ENCODE results near the gene KRT6C. TPM values are rescaled to one million over a fixed set of nuclear protein-coding genes. Genes with fewer than 3 reads are reported as not detected.

Gene KRT6C
- total RNA-seq, 1 donor from 2014 or later, result not detected

DNA sequence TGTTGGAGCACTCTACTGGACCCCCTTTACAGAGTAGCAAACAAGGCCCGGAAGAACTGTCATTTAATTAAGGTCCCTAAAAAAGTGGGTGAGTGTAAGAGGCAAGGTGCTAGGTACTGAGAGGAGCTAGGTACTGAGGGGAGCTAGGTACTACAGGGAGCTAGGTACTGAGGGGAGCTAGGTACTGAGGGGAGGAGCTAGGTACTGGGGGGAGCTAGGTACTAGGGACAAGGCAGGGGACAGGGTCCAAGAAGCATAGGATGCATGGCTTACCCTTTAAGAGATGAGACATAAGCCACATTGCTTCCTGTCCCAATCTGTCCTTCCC is 41.7 kb upstream of the KRT6C start:
- no peak overlapping the region for H3K4me3 ChIP-seq

DNA sequence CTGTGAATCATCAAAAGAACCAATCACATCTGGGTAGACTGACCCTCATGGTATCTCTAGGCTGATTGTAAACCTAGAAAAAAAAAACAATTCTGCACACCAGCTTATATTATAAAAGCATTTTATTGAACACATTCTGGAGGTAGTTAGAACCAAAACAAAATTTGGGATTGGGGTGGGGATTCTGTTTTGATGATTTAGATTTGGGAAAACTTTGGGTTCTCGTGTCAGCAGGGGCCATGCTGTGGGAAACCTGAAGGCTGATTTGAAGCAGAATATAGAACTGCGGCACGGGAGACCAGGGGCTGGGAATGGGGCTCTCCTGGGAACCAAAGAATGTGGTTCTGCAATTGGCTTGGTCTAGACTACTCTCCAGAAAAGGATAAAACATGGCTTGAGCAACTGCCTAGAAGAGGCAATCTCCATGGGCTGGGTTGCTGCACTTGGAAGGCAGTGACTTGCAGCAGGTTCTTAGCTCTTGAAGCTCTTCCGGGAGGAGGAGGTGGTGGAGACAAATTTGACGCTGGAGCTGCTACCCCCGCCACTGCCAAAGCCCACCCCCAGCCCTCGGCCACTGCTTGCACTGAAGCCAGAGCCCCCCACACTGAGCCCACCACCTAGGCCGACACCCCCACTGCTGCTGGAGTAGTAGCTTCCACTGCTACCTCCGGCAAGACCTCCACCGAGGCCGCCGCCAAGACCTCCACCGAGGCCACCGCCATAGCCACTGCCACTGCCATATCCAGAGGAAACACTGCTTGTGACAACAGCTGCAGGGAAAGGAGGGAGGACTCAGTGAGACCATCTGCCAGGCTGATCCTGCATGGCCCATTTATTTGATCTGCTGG is 41.1 kb upstream of the KRT6C start:
- DNase-seq, result no peak
- Histone ChIP-seq H3K36me3 (no peaks in the 10 kb centered on the region), H3K4me1 (no peaks in the 10 kb centered on the region), H3K9me3 (no peaks in the 10 kb centered on the region), H3K27me3 (ENCODE audit: low read depth) (peaks cover 19% of the 10 kb centered on the region), H3K4me3 (no peak overlapping the region), H3K27ac (no peak overlapping the region)
- TF ChIP-seq, protein P1, sequence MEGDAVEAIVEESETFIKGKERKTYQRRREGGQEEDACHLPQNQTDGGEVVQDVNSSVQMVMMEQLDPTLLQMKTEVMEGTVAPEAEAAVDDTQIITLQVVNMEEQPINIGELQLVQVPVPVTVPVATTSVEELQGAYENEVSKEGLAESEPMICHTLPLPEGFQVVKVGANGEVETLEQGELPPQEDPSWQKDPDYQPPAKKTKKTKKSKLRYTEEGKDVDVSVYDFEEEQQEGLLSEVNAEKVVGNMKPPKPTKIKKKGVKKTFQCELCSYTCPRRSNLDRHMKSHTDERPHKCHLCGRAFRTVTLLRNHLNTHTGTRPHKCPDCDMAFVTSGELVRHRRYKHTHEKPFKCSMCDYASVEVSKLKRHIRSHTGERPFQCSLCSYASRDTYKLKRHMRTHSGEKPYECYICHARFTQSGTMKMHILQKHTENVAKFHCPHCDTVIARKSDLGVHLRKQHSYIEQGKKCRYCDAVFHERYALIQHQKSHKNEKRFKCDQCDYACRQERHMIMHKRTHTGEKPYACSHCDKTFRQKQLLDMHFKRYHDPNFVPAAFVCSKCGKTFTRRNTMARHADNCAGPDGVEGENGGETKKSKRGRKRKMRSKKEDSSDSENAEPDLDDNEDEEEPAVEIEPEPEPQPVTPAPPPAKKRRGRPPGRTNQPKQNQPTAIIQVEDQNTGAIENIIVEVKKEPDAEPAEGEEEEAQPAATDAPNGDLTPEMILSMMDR (IDR thresholded peaks at IDR 0.05), result no peak
- intact Hi-C loops (cut with DNase I), result no loop called here
- ATAC-seq, result no peak

More for the DNA sequence above, 41.7 kb upstream of the KRT6C start:
- H3K27me3 ChIP-seq (ENCODE audit: low read depth), result peaks cover 15% of the 10 kb centered on the region
- ATAC-seq (no peak), DNase-seq (no peak)
- no peak overlapping the region for H3K27ac ChIP-seq
- H3K9me3 ChIP-seq, result no peaks in the 10 kb centered on the region
- intact Hi-C loops (cut with DNase I), result no loop called here
- no peaks in the 10 kb centered on the region for H3K36me3 ChIP-seq
- H3K4me1 ChIP-seq, result no peaks in the 10 kb centered on the region
- TF ChIP-seq, protein P1 (IDR thresholded peaks at IDR 0.05), result no peak

DNA sequence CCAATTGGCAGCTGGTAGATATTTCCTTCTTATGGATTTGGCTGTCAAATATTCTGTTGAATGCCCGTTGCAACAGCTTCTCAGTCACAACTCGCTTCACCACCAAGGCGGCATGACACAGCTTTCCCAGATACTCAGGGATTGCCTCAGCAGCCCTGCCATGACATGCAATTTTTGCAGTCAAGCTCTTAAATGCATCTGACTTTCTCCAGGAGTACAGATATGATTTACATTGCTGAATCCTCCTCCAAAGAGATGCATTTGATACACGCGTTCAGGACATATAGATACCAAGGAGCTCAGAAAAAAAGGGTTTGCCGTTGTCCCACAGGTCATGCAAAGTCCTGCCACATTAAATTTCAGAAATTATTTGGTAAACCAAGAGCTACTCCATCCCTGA is 40.1 kb upstream of the KRT6C start:
- Histone ChIP-seq H3K36me3 (no peaks in the 10 kb centered on the region), H3K9me3 (no peaks in the 10 kb centered on the region), H3K4me3 (no peak overlapping the region), H3K27ac (no peak overlapping the region), H3K4me1 (no peaks in the 10 kb centered on the region), H3K27me3 (ENCODE audit: low read depth) (peaks cover 19% of the 10 kb centered on the region)
- TF ChIP-seq, protein P1 (IDR thresholded peaks at IDR 0.05), result no peak
- DNase-seq (no peak), ATAC-seq (no peak)
- intact Hi-C loops (cut with DNase I), result no loop called here

DNA sequence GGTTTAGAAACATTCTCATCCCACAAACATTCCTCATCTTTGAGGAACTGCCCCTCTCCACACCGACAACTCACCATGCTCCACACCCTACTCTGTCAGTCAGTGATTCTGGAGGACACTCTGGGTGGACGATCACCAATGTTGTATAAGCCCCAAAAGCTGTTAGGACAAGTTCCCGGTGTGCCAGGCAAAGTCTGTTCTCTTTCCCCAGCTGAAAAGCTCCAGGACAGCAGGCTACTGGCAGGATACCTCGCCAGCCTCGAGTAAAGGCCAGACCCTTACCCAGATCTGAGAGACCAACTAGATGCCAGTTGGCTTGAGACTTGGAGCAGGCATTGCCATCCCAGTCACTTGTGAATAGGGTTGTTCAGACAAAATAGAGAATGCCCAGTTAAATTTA is 34.6 kb upstream of the KRT6C start:
- H3K27me3 ChIP-seq (ENCODE audit: low read depth), result peaks cover 13% of the 10 kb centered on the region
- no peaks in the 10 kb centered on the region for H3K36me3 ChIP-seq
- ATAC-seq, result no peak

DNA sequence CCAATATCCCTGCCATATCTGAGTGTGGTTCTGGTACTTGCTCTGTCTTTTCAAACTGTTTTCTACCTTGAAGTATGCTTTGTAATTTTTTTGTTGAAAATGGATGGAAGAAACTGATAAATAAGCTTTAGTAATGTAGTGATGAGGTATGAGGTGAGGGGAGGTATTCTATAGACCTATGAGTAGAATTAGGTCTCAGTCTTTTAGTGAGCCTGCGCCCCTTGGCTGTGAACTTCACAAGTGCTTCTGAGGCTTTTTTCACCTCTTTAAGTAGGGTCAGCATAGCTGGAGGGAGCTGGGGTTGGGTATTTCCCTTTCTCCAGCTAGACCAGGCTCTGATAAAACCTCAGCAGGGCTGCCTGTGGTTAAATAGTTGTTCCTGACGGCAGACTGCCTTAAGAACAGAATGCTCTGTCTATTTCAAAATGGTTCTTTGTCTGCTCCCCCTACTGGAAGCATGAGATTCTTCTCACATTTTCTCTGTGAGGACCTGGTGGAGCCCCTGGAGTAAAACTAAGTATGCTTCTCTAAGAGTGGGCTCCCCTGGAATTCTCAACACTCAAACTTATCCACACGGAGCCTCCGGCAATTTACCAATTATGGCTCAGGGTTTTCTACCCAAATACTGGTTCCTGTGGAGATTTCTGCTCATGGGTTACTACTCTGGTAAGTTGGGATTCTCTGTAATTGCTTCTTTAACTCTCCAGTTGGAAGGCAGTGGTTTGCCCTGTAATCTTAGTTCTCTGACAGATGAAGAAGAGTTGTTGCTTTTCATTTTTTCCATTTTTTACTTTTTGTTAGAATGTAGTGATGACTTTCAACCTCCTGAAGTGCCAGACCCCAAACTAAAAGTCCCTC is 33.5 kb upstream of the KRT6C start:
- TF ChIP-seq, protein P1 (IDR thresholded peaks at IDR 0.05), result peak; percentile 61
- DNase-seq (no peak), ATAC-seq (peak; percentile 72 to 75)
- Histone ChIP-seq H3K27ac (no peak overlapping the region), H3K4me1 (peaks cover 6% of the 10 kb centered on the region), H3K27me3 (ENCODE audit: low read depth) (peaks cover 5% of the 10 kb centered on the region), H3K9me3 (no peaks in the 10 kb centered on the region), H3K4me3 (no peak overlapping the region), H3K36me3 (no peaks in the 10 kb centered on the region)
- intact Hi-C loops (cut with DNase I), result no loop called here

More for the DNA sequence above, 34.6 kb upstream of the KRT6C start:
- H3K9me3 ChIP-seq, result no peaks in the 10 kb centered on the region
- no peak overlapping the region for H3K4me3 ChIP-seq
- TF ChIP-seq, protein P1 (IDR thresholded peaks at IDR 0.05), result no peak
- intact Hi-C loops (cut with DNase I), result no loop called here
- DNase-seq, result no peak
- H3K27ac ChIP-seq, result no peak overlapping the region
- peaks cover 6% of the 10 kb centered on the region for H3K4me1 ChIP-seq

Measured in lower lobe of right lung (tissue), 2 donors.